GM10847 (cell line): Measurements from ENCODE around the gene ISLR.

Source experiments
- POLR2A ChIP-seq: IDR thresholded peaks from 2 replicates; pipeline ENCODE4 v1.6.1; 2011; ENCODE audit not compliant: insufficient read length; ENCODE audit errors: extremely low read depth

ISLR gene

DNA sequence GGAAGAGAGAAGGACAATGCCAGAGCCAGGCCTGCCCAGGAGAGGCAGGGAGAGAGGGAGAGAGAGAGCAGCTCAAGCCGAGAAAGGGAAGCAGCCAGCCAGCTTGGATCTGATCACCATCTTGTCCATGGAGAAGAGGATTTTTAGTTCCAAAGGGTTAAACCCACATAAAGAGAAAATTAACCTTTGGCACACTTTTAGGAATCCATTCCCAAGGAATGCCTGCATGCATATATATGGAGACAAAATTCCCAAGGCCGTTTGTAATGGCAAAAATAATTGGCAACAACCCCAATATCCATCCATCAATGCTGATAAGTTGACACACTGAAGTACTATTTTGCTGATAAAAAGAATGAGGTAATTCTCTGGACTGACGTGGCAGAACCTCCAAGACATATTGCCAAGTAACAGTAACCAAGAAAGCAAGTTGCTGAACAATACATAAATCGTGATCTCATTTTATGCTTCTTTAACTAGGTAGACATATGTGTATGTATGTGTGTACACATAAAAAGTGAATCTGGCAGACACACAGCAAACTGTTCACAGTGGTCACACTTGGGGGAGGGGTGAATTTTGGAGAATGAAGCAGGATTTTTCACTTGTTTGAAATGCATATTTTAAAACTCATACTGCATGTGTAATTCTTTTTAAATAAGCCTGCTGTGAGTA lies 36.6 kb downstream of the ISLR start:
- no peak for TF ChIP-seq POLR2A

DNA sequence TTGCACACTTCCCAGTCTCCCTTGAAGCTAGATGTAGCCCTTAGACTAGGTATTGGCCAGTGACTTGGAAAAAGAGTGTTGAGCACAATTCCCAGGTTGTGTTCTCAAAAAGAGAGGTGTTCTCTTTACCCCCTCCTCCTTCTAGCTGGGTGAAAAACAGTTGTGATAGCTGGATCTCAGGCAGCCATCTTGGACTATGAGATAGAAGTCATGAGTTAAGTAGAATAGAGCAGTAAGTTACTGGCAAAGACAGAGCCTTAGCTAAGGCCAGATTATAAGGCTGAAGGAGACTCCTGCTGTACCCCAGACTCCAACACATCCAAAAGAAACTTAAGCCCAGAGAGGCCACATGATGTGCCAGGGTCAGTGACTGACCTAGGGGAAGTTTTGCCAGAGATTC lies 37.2 kb downstream of the ISLR start:
- no peak for TF ChIP-seq POLR2A

DNA sequence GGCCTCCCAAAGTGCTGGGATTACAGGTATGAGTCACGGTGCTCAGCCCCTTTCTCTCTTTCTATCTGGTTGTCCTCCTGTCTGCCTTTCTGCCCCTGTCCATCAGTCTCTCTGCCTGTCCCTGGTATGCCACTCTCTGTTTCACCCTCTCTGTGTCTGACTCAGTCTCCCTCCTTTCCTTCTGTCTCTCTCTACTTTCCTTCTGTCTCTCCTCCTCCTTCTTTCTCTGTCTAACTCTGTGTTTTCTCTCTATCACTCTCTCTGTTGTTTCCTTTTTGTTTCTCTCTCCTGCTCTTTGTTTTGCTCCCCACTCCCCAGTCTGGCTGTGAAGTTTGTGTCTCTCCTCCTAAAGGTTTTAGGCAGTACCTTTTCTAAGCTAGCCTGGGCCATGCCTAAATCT lies 38.1 kb downstream of the ISLR start:
- no peak for TF ChIP-seq POLR2A

DNA sequence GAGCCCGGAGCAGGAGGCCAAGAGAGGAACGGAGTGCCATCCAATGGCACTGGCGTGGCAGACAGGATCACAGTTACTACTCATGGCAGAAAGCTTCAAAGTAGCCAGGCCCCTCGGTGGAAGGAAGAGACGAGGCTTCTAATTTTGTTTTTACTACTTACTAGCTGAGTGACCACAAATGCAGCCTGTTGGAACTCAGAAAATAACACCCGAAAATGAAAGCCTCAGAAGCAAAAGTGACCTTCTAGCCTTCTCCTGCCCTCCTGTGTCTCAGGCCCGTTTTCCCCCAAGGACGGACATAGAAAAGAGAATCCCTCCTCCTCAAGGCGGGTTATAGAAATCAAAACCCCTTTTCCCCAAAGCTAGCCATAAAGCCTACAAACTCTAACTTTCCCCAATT lies 39.0 kb downstream of the ISLR start:
- no peak for TF ChIP-seq POLR2A

DNA sequence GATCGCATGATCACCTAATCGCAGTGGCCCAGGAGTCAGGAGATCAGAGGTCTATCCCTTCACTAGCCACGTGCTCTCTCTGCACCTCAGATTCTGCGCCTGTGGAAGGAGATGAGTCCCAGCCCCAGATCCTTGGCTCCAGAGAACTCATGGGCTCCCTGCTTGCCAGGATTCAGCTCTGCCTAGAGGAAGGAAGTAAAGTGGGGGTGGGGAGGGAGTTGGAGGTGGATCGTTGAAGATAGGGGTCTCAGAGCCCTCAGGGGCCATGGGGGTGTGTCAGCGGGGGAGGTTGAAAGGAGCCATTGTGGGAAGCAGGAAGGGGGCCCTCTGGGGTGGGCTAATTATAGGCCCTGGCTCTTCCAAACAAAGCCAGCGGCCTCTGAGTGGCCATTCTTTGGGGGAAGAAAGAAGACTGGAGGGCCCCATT lies 40.4 kb downstream of the ISLR start:
- TF ChIP-seq POLR2A: no peak

DNA sequence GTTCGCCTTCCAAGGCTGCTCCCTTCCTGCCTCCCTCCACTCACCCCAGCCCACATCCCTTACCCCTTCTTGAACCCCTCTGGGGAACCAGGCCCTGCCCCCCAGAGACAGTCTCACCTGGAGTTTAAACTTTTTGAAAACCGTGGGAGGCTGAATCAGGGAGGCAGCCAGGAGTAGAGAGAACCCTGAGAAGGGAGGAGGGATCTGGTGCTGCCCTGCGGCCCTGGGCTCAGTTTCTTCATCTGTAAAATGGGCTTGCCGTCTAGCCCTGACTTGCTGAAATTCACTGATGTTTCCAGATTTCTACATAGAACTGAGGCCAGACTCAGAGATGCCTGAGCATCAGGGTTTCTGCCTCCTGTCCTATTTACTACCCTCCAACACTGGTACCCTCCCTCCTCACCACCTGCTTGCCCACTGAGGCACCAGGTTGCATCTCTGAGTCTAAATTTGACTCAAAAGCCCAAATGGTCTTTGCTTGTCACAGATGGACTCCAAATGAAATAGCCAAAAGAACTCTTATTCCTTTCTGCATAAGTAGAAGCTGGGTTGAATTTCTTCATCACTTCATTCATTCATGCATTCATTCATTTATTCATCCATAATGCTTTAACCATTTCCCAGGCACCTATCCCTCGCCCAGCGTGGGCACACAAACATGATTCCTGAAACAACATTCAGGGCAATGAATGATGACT lies 41.0 kb downstream of the ISLR start:
- no peak for TF ChIP-seq POLR2A

DNA sequence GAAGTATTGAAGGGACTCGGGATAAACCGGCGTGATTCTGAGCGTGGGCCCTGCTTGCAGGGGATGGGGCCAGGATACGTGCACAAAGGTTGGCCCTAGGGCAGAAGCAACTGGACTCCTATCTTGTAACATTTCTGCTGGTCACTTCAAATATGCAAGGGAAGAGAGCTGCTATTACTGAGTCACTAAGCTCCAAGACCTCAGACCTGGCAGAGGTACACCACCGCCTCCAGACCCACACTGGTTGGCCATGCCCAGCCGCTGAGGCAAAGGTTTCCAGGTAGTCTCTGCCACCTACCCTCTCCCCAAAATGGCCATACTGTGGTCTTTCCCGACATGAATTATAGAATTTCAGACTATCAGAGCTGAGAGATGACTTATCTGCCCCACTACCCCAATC lies 42.4 kb downstream of the ISLR start:
- TF ChIP-seq POLR2A: no peak

DNA sequence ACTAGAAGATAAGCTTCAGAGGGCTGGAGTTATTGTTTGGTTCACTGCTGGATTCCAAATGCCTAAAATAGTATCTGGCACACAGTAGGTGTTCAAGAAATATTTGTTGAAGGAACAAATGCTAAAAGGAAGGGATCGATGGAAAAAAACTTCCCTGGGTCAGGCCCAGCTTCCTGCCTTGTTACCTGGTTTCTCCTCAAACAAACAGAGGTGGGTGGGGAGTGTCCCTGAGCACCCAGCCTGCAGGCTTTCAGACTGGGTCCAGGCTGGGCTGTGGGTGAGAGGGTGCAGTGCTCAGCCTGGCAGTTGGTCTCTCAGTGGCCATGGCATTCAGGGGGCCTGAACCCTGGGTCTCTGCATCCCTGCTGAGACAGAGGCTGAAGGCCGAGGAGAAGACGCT lies 43.4 kb downstream of the ISLR start:
- TF ChIP-seq POLR2A: no peak

DNA sequence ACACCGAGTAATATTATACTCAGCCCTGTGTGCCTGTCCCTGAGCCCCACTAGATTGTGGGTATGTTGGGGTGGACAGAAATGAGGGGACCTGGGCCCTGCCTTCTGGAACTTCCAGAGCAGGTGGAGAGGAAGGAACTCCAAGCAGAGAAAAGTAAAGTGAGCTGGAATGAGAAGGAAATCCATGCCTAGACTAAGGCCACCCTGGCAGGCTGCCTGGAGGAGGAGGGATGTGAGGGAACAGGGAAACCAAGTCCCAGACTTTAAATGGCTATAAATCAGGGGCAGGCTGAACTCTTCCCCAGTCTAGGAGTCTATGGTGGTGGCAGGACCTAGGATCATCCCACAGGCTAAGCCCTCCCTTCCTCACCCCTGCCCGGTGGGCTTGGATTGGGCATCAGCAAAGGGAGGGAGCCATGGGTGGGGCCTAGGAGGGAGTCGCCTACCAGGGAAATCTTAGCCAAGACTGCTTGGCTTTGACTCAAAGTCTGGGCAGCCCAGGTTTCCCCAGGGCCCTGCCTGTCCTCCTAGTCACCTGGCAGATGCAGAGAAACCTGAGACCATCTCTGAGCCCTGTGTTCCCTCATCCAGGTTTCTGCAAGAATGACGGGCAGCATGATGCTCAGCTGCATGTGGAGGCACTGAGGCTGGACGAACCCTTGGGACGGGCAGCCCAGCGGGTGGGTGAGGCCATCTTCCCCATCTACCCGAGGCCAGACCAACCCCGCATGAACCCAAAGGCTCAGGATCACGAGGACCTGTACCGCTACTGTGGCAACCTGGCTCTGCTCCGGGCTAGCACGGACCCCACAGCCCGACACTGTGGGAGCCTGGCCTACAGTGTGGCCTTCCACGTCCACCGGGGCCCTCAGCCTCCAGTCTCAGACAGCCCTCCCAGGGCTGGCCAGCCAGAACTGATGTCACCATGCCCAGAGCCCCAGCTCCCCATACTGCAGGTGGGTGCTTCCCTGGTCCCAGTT lies 44.7 kb downstream of the ISLR start:
- no peak for TF ChIP-seq POLR2A

DNA sequence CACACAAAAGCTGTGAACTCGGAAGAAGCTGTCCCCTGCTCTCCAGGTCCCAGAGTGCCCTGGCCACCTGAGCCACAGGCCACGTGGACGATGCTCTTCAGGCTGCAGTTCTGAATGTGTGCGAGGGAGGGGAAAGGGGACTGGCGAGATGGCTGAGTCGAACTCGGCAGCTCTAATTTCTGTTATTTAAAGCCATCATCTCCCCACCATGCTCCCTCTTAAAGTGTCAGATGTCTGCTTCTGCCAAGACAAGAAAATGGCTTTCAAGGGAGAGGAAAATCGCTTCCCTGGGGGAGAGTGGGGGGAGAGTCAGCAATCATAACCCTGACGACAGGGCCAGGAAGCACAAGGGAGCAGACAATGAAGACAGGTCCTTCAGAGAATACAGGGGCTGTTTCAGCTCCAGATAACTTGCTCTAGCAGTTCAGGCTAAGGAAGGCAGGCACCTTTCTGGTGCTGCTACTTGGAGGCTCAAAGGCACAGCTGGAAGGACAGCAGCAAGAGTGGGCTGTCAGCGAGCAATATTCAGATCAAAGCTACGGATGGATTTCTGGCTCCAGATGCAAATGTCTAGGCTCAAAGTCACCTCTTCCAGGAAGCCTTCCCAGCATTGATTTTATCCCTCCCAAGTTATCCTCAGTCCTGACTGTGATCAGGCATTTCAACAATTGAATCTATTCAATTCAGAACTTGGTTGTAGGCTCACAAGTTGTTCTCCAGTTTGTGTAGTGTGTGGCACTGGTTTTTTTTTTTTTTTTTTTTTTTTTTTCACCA lies 47.2 kb downstream of the ISLR start:
- TF ChIP-seq POLR2A: no peak

DNA sequence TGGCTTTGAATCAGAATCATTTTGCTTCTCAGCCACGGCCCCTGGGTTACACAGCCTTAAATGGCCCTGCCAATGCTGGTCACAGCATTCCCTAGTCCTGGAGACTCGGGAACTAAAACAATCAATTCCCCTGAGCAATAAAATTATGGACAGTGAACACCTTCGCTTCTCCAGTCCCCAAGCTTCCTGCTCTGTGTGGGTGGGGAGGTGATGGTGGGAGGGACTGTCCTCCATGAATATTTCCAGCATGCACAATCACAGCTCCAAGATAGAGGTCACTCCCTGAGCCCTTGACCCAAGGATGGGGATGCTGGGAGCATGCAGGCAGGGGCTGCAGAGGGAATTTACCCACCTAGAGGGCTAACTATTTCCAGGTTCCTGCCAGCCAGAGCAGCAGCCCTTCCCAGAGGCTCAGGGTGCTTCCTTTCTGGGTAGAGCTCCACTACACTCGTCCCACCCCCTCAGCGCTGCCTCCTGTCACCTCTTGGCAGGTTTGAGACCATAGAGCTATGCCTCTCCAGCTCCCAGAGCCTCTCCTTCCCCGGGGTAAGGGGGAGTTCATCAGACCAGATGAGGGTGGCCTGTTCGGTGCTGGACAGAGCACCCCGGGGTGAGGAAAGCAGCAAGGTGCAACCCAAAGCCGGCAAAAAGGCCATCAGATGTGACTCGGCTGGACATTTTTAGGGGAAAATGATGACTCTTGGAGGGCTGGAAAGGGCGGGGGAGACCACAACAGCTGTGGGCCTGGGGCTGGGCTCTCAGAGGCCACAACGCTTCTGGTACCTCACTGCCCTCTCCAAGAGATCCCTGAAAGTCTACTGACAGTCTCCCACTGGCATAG lies 48.1 kb downstream of the ISLR start:
- TF ChIP-seq POLR2A: no peak

DNA sequence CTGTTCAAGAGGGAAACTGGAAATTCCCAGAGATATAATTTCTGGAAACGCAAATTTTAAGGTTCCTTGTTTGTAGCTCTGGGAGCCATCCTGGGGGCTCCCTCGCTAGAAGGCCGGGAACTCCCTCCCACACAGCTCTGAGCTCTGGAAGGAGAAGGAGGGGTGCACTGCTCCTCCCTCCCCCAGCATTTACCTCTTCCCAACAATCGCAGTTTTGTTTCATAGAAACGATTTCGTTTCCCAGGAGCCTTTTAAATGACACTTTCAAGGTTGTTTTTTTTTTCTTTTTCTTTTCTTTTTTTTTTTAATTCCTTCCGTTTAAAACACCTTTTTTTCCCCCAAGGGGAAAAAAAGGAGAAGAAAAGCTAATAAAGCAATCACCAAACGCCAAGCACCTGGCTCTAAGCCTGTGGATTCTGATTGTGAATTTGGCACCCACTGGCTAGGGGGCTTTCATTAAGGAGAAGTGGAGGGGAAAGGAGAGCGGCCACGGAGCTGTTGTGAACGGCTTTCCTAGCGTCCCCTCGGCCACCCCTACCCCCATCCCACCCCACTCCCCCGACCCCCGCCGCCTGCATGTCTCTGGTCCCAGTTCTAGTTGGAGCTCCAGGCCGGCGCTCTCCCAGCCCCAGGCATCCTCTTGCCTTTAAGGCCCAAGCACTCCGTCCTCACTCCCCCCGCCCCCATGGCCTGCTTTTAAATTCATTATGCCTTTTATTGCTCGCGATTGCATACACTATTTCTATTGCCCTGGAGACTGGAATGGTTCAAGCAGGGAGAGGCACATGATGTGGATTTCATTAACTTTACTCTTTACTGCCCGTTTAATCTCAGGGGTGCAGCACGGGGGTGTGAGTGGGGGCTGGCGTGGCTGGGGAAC lies 49.0 kb downstream of the ISLR start:
- TF ChIP-seq POLR2A: no peak

DNA sequence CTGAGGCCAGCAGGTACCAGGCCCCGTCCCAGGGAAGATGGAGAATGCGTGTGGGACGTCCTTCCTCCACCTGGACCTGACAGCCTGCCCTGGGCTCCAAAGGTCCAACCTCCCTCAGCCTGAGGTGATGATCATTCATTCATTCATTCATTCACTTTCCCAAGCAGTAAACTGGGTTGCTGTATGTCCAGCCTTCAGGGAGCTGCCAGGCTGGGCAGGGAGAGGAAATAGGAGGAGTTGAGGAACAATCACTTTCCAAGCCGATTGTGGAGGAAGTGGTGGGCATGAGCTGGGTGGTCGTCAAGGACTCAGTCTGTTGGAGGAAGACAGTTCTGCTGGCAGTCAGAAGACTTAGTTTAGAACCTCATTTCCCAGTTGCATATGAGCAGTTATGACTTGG lies 52.4 kb downstream of the ISLR start:
- no peak for TF ChIP-seq POLR2A
